T-helper 2 cell treated with Interferon-gamma antibody and Interleukin-4, amounts not matched to agents 100 ng/mL and 5 ng/mL, for 36 hours (primary cell): Measurements from ENCODE around the gene DEPDC7. TPM values are rescaled to one million over a fixed set of nuclear protein-coding genes. Genes with fewer than 3 reads are reported as not detected.

ENCODE experiments used
- intact Hi-C: fragments of 100-400 bp; cut with micrococcal nuclease; formaldehyde crosslinking; loops from one replicate; pipeline ENCODE4 v1.15.1; 2023
- total RNA-seq: library from RNA; stranded (reverse); gene quantifications from 2 replicates; pipeline ENCODE4 v1.2.3, GENCODE V29; 2022

Gene DEPDC7
- total RNA-seq, 1 donor from 2014 or later: 1.2 TPM

DNA sequence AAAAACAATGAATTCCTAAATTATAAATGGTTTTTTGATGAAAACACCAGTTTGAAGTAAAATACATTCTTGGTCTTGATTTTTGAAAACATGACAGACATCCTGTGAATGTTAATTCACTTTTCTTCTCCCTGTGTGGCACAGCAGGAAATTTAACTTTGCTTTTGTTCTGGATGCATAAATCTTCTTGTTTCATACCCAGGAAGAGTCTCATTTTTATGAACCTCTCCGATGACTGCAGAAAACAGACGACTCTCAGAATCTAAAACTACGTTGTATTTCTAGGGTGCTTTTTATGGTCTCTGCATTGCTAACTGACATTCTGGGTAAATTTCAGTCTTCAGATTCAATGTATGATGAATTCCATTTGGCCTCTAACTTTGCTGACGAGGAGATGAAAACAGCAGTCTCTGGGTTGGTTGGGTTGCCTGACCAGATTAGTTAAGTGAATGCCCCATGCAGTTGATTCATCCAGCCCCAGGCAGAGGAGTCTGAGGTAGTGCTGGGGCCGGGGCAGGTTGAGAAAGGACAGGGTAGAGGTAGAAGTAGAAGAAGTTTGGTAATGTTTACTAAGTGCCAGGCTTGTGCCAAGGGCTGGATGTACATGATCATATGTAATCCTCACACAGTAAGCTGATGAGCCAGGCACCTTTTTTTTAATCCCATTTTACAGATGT lies 43.8 kb downstream of the DEPDC7 start:
- intact Hi-C loops: loop anchor here (10.0 kb wide), 1 partner anchor 45 kb away; the partner anchor contains the start of gene DEPDC7

DNA sequence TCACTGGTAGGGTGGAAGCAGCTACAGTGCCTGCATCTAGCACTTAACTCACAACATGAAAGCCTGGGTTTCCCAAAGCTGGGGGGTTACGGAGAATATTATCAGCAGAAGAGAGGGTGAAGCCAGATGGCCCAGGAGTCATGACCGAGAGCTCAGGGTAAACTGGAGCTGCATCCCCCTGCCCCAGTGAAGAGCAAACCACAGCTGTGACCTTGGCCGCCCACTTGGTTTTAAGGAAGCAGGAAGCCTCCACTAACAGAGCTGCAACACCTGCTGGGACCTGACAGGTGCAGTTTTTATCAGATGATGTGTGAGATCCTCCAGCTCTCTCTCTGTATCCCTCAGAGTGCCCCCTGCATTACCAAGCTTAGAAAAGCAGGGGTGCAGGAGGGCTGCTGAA lies 44.6 kb downstream of the DEPDC7 start:
- intact Hi-C loops: loop anchor here (10.0 kb wide), 1 partner anchor 45 kb away; the partner anchor contains the start of gene DEPDC7

DNA sequence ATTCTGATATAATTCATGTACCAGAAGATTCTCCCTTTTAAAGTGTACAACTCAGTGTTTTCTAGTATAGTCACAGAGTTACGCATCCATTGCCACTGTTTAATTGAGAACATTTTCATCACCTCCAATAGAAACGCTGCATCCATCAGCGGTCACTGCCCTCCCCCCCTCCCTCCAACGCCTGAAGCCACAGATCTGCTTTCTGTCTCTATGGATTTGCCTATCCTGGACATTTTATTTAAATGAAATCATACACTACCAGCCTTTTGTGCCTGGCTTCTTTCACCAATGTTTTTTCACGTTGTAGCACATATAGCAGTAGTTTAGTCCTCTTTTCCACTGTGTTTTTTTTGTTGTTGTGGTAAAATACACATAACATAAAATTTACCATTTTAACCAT lies 46.5 kb downstream of the DEPDC7 start:
- intact Hi-C loops: loop anchor here (10.0 kb wide), 1 partner anchor 47 kb away; the partner anchor contains the start of gene DEPDC7

DNA sequence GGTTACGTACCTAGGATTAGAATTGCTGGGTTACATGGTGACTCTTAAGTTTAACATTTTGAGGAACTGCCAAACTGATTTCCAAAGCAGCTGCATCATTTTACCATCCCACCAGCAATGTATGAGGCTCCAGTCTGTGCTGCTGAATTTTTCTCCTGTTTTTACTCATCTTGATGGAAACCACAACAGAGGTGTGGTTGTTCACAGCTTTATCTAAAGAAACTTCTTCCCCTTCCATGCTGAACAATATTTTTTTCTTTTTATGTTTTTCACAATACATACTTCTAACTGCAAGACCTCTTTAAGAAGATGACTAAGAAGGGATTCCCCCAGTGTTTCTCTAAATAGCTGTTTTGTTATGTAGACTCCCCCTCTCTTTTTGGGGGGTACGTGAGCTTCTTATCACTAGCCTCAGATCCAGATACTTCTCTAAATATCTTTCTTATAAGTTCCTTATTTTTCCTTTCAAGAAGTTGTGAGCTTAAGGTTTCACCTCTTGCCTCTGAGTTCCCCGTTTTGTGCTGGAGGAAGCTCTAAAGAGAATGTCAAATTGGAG lies 47.7 kb downstream of the DEPDC7 start:
- intact Hi-C loops: loop anchor here (10.0 kb wide), 1 partner anchor 49 kb away; the partner anchor contains the start of gene DEPDC7

DNA sequence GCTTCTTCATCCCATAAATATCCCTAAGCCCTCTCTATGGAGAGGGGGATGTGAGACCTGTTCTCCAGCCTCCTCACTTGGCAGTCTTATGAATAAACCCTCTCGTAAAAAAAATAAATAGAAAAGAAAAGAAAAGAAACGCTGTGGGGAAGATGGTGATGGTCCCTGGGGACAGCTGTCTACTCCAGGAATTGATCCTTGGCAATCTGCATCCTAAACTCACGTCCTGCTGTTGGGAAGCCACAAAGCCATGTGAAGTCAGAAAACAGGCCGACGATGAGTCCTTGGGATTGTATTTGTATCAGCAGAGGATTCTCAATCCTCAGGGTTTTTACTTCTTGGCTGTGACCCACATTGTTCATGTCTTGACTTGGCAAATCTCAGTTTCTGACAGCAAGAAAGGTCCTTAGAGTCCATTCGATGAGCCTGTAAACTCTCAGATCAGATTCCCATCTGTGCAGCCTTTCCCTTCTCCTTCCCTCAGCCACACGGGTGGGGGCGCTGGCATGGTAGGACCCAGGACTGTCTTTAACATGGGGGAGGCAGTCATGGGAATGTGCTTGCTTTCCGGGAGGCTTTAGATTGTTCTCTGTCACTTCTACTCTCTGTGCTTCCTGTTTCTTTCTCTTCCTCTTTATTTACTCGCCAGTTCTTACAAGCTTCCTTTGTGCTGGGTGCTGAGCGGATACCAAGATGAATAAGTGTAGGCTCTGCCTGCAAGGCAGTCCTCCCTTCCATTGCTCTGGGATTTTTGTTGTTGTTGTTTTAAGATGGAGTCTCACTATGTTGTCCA lies 48.6 kb downstream of the DEPDC7 start:
- intact Hi-C loops: loop anchor here (2.0 to 10.0 kb wide), 3 partner anchors 49 to 255 kb away; partner anchors contain the start of genes DEPDC7 and QSER1

DNA sequence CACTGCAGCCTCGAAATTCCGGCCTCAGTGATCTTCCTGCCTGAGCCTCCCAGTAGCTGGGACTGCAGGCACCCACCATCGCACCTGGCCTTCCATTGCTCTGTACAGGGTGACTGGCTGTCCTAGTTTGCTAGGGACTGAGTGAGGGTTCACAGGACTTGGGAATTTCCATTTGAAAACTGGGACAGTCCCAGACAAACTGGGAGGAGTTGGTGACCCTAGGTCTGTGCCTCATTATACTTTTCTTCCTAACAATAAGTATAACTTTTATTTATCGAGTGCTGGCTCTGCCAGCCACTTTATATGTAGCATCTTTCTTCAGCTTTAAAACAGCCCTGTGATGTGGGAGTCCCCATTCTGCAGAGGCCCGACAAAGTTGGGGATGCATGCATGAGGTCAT lies 49.2 kb downstream of the DEPDC7 start:
- intact Hi-C loops: loop anchor here (1.0 to 10.0 kb wide), 6 partner anchors 25 to 256 kb away; partner anchors contain the start of genes DEPDC7 and QSER1

DNA sequence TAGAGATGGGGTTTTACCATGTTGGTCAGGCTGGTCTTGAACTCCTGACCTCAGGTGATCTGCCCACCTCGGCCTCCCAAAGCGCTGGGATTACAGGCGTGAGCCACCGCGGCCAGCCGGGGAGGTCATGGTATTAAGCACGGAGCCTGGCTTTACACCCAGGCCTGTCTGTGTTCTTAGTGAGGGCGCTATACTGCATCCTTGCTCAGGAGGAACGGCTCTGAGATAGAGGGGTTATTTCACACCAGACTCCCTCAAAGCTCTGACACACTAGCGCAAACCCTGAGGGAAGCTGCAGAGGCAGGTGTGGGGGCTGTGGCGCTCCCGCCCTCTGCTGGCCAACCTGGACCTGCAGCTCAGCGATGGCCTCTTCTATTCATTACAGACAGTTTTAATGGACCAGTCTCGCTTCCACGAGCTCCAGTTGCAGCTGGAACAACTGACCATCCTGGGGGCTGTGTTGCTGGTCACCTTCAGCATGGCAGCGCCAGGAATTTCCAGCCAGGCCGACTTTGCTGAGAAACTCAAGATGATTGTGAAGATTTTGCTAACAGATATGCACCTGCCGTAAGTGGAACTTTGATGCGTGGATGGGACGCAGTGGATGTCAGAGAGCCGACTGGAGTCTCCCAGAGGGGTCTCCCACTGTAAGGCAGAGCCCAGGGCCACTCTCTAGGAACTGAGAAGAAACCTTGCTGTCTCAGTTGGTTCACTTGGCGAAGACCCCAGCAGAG lies 49.9 kb downstream of the DEPDC7 start:
- intact Hi-C loops: loop anchor here (1.0 to 10.0 kb wide), 6 partner anchors 25 to 257 kb away; partner anchors contain the start of genes DEPDC7 and QSER1

DNA sequence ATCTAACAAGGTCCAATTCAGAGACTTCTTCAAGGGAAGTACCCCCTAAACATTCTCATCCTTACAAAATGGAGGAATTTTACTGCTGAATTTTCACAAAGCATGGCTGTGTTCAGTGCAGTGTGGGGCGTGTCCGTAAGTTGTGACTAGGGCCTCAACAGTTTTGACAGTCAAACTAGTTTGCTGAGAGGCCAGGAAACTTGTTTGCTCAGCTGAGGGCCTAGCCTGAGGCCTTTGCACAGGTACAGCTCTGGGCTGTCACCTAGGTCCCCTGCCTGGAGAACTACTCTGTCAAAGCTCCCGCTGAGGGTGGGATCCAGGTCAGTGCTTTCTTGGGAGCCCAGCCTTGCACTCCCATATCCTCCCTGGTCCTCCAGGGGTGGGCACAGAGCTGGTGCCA lies 51.6 kb downstream of the DEPDC7 start:
- intact Hi-C loops: loop anchor here (10.0 kb wide), 1 partner anchor 52 kb away; the partner anchor contains the start of gene DEPDC7

DNA sequence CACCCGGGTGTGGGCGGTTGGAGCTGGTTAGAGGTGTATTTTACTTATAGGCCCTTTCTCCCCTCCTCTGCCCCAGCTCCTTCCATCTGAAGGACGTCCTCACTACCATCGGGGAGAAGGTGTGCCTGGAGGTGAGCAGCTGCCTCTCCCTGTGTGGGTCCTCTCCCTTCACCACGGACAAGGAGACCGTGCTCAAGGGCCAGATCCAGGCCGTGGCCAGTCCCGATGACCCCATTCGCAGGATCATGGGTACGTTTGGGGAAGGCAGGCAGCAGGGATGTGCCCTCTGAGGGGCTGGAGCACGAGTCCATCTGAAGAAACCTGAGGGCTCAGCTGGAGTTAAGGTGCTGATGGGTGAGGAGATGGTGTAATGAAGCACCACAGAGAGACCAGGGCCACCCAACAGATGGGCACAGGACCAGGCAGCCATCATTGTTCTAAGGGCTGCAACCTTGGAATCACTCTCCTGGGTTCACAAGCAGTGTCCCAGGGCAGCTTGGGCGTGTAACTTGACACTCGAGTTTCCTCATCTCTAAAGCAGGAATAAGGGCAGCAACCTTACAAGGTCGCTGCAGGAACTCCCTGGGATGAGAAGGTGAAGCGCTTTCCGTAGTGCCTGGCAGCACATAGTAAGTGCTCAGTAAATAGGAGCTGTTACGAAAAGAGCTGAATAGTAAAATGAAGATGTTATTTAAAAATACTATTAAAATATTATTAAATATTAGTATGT lies 53.1 kb downstream of the DEPDC7 start:
- intact Hi-C loops: loop anchor here (10.0 kb wide), 1 partner anchor 54 kb away; the partner anchor contains the start of gene DEPDC7

DNA sequence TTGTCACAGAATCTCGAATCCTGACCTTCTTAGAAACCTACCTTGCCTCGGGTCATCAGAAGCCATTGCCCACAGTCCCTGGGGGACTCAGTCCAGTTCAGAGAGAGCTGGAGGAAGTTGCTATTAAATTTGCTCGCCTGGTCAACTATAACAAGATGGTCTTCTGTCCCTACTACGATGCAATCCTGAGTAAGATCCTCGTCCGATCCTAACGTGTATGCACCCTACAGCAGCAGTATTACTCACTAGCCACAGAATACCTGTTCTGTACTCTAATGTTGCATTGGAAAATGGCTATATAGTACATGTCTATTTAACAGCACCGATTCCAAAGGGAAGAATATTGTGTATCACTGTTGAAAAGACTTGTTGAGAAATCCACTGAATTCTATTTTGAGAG lies 56.8 kb downstream of the DEPDC7 start:
- intact Hi-C loops: no loop called here

Other genes starting within 250 kb of the DEPDC7 start
- 0.11 and 0.23 TPM in 2 replicates for gene CCDC73, start 221.2 kb upstream of the DEPDC7 start, total RNA-seq
- 0.66 and 1.0 TPM in 2 replicates for gene PRRG4, start 186.0 kb upstream of the DEPDC7 start, total RNA-seq
- gene QSER1, start 123.1 kb upstream of the DEPDC7 start, total RNA-seq: 16.3 and 17.0 TPM in 2 replicates
- 11.6 and 12.5 TPM in 2 replicates for gene TCP11L1, start 23.7 kb downstream of the DEPDC7 start, total RNA-seq
- gene CSTF3, start 145.6 kb downstream of the DEPDC7 start, total RNA-seq: 28.5 and 29.9 TPM in 2 replicates
- gene HIPK3, start 241.5 kb downstream of the DEPDC7 start, total RNA-seq: 41.9 and 42.3 TPM in 2 replicates